ENCODE measurements around the gene BCL11A.

The BCL11A gene

DNA sequence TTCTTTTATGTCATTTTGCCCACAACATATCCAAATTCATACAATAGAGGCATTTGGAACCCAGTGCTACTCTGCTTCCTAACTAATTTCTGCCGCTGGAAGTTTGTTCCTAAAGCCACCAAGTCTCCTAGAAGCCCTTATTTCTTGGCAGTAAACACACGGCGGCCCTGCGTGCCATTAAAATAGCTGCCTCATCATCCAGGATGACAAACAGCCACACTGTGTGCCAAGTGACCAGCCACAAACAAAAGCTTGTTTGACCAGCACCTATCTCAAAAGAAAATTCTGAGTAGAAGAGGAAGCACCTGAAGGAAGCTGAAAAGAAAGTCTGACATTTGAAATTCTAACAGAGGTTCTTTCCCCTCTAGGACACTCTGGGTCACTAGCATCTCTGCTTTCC is 64.2 kb downstream of the BCL11A start:
- Histone ChIP-seq H3K9me3 (ENCODE audit: low read length) (no peaks in the 10 kb centered on the region), H3K4me3 (ENCODE audit: low read depth in 1 of 2, low read length in 2 of 2) (no peak overlapping the region), H3K27ac (ENCODE audit: low read depth, low read length) (no peak overlapping the region), H3K4me1 (ENCODE audit: insufficient read depth, low read length) (no peaks in the 10 kb centered on the region), H3K27me3 (ENCODE audit: control insufficient read depth in 1 of 2, insufficient read depth in 2 of 2, low read length in 2 of 2) (no peaks in the 10 kb centered on the region), H3K9ac (ENCODE audit: low read length) (no peak overlapping the region), H3K36me3 (ENCODE audit: insufficient read depth, low read length) (no peaks in the 10 kb centered on the region)

DNA sequence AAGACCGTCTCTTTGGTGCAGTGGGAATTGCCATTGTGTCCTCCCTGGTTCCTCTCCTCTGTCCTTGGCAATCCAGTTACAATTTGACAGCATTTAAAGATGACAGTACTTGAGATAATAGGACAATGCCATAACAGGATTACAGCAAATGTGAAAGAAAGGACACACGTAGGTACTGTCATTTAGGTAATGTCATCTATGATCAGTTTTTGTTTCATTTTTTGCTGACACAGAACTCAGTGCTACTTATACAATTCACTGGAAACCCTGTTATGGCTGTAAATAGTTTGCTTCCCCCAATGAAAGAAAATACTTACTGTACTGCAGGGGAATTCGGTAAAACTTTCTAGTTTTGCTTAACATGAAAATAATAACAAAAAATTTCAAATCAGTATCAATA is 65.2 kb downstream of the BCL11A start:
- Histone ChIP-seq H3K36me3 (ENCODE audit: insufficient read depth, low read length) (no peaks in the 10 kb centered on the region), H3K4me3 (ENCODE audit: low read depth in 1 of 2, low read length in 2 of 2) (no peak overlapping the region), H3K4me1 (ENCODE audit: insufficient read depth, low read length) (peaks cover 3% of the 10 kb centered on the region), H3K9me3 (ENCODE audit: low read length) (no peaks in the 10 kb centered on the region), H3K27me3 (ENCODE audit: control insufficient read depth in 1 of 2, insufficient read depth in 2 of 2, low read length in 2 of 2) (no peaks in the 10 kb centered on the region), H3K9ac (ENCODE audit: low read length) (no peak overlapping the region), H3K27ac (ENCODE audit: low read depth, low read length) (no peak overlapping the region)

DNA sequence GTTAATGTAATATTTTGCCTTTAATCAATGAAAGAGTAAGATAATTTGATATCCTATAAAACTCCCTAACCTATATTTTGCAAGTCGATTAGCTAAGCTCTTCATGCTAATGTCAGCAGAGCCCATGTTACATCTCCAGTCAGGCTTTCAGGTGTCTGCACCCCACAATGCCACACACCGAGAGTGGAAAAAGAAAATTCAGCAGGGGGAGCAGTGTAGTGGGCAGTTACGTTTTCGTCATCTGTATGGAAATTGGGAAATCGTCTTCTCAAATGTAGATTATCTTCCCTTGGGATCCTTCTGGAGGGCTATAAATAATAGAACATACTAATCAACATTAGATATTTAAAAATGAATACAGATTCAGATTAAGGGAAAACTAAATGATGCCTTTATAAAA is 66.3 kb downstream of the BCL11A start:
- Histone ChIP-seq H3K27ac (ENCODE audit: low read depth, low read length) (no peak overlapping the region), H3K4me3 (ENCODE audit: low read depth in 1 of 2, low read length in 2 of 2) (no peak overlapping the region)

DNA sequence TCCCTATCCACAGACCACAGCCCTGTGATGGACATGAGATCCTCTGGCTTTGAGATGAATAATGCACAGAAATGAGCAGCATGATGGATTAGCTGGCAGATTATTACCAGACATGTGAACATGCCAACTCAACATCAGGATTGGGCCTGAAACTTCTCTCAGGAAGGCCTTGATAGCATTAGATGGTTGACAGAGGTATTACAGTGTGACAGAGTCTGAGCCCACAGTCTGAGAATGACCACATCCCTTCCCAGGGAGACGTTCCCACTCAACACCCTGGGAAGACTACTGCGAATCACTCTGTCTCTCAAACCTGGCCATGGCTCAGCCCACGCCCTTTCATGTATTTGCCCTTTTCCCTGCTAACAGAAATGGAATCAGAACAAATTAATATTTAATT is 66.9 kb downstream of the BCL11A start:
- H3K4me3 ChIP-seq (ENCODE audit: low read depth in 1 of 2, low read length in 2 of 2) = no peak overlapping the region
- no peaks in the 10 kb centered on the region for H3K36me3 ChIP-seq (ENCODE audit: insufficient read depth, low read length)
- H3K4me1 ChIP-seq (ENCODE audit: insufficient read depth, low read length) = peaks cover 15% of the 10 kb centered on the region
- H3K27me3 ChIP-seq (ENCODE audit: control insufficient read depth in 1 of 2, insufficient read depth in 2 of 2, low read length in 2 of 2) = no peaks in the 10 kb centered on the region
- no peaks in the 10 kb centered on the region for H3K9me3 ChIP-seq (ENCODE audit: low read length)
- H3K9ac ChIP-seq (ENCODE audit: low read length) = no peak overlapping the region
- no peak overlapping the region for H3K27ac ChIP-seq (ENCODE audit: low read depth, low read length)

More for the DNA sequence above, 66.3 kb downstream of the BCL11A start:
- no peaks in the 10 kb centered on the region for H3K9me3 ChIP-seq (ENCODE audit: low read length)
- H3K36me3 ChIP-seq (ENCODE audit: insufficient read depth, low read length) = no peaks in the 10 kb centered on the region
- no peak overlapping the region for H3K9ac ChIP-seq (ENCODE audit: low read length)
- peaks cover 14% of the 10 kb centered on the region for H3K4me1 ChIP-seq (ENCODE audit: insufficient read depth, low read length)
- no peaks in the 10 kb centered on the region for H3K27me3 ChIP-seq (ENCODE audit: control insufficient read depth in 1 of 2, insufficient read depth in 2 of 2, low read length in 2 of 2)

DNA sequence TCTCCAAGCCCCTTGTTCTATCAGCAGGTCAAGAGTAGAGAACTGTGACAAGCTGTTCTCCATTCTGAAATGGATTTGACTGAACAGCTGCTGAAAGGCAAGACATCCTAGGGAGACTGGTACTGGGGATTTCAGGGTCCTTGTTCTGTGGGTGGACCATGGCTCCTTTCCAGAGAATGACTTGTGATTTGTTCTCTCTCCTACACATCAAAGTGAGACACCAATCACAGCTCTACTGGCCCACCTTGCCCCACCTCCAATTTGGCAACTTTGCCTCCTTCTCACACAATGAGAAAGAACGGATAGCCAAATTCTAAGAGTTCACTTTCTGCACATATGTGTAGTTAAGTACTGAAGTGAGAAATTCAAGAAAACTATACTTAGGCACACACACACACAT is 67.4 kb downstream of the BCL11A start:
- Histone ChIP-seq H3K27me3 (ENCODE audit: control insufficient read depth in 1 of 2, insufficient read depth in 2 of 2, low read length in 2 of 2) (no peaks in the 10 kb centered on the region), H3K4me1 (ENCODE audit: insufficient read depth, low read length) (peaks cover 15% of the 10 kb centered on the region), H3K9me3 (ENCODE audit: low read length) (no peaks in the 10 kb centered on the region), H3K4me3 (ENCODE audit: low read depth in 1 of 2, low read length in 2 of 2) (no peak overlapping the region), H3K9ac (ENCODE audit: low read length) (no peak overlapping the region), H3K27ac (ENCODE audit: low read depth, low read length) (no peak overlapping the region), H3K36me3 (ENCODE audit: insufficient read depth, low read length) (no peaks in the 10 kb centered on the region)

DNA sequence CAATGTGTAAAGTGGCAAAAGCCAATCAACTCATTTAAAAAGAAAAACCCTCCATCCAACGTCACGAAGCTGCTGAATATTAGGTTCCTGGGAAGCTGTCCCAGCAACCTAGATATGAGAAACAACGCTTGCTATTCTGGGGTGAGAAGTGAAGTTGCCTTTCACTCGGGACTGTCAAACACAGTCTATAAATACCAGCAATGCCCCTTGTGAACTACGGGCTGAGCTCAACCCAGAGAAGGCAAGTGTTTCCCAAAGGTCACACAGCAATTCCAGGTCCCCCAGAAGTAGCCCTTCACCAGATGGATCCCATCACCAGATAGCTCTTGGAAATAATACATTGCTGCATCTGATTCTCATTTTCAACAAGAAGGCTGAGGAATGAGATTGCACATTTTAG is 67.9 kb downstream of the BCL11A start:
- Histone ChIP-seq H3K4me1 (ENCODE audit: insufficient read depth, low read length) (peaks cover 15% of the 10 kb centered on the region), H3K27me3 (ENCODE audit: control insufficient read depth in 1 of 2, insufficient read depth in 2 of 2, low read length in 2 of 2) (no peaks in the 10 kb centered on the region), H3K27ac (ENCODE audit: low read depth, low read length) (no peak overlapping the region), H3K36me3 (ENCODE audit: insufficient read depth, low read length) (no peaks in the 10 kb centered on the region), H3K9ac (ENCODE audit: low read length) (no peak overlapping the region), H3K9me3 (ENCODE audit: low read length) (no peaks in the 10 kb centered on the region), H3K4me3 (ENCODE audit: low read depth in 1 of 2, low read length in 2 of 2) (no peak overlapping the region)

DNA sequence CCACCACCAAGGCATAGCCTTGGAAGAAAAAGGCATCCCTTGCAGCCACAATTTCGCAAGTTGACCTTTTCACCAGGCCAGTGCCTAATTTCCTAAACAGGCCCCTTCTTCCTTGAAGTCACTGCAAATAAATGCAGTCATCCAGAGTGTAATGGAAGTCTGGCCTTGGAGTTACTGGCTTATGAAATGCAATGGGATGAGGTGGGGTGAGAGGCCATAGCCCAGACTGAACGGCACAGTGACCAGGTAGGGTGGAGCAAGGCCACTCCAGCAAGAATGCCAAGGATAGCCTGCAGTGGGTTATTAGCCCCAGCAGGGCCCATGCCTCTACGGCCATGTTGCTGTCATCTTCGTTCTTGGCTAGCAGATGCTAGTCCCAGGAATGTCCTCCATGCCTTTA is 68.4 kb downstream of the BCL11A start:
- Histone ChIP-seq H3K27ac (ENCODE audit: low read depth, low read length) (no peak overlapping the region), H3K9ac (ENCODE audit: low read length) (no peak overlapping the region), H3K27me3 (ENCODE audit: control insufficient read depth in 1 of 2, insufficient read depth in 2 of 2, low read length in 2 of 2) (no peaks in the 10 kb centered on the region), H3K9me3 (ENCODE audit: low read length) (no peaks in the 10 kb centered on the region), H3K36me3 (ENCODE audit: insufficient read depth, low read length) (no peaks in the 10 kb centered on the region), H3K4me3 (ENCODE audit: low read depth in 1 of 2, low read length in 2 of 2) (no peak overlapping the region), H3K4me1 (ENCODE audit: insufficient read depth, low read length) (peaks cover 15% of the 10 kb centered on the region)

DNA sequence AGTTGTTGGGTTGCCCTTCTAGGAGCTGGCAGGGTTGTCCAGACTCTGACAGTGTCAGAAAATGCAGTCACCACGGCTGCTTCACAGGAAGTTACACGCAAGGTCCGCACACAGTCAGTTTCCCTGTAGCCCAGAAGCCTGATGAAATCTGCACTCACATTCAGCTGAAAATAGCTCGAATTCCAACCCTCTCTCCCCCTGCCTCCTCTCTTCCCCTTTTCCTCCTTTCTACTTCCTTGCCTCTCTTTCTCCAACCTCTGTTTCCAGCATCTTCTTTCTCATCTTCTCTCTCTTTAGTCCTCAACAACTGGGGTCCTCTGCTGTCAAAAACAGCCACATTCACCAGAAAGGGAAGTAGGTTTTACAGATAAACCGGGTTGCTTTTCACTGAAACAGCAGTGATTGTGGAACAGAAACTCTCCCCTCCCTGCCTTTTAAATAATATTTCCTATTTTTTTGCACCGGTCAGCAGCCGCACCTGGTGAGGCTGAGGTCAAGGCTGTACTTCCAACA is 69.3 kb downstream of the BCL11A start:
- Histone ChIP-seq H3K36me3 (ENCODE audit: insufficient read depth, low read length) (no peaks in the 10 kb centered on the region), H3K4me1 (ENCODE audit: insufficient read depth, low read length) (peaks cover 15% of the 10 kb centered on the region), H3K27ac (ENCODE audit: low read depth, low read length) (no peak overlapping the region), H3K9ac (ENCODE audit: low read length) (no peak overlapping the region), H3K4me3 (ENCODE audit: low read depth in 1 of 2, low read length in 2 of 2) (no peak overlapping the region), H3K9me3 (ENCODE audit: low read length) (no peaks in the 10 kb centered on the region), H3K27me3 (ENCODE audit: control insufficient read depth in 1 of 2, insufficient read depth in 2 of 2, low read length in 2 of 2) (no peaks in the 10 kb centered on the region)

DNA sequence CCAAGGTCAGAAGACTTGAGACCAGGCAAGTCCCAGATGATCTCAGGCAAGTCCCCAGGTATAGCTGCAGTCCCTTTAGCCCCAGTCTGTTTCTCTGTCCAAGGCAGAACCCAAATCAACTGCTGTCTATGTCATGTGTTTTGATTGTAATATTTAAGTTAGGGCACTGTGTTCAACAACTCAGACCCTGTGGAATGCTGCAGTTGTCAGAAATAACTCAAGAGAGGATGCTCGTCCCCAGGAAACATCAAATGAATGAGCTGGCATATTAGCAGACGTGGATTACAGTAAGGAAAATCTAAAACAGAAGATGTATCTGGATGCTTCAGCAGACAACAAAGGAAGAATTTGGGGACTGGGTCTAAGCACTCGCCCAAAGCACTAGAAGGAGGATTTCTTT is 70.1 kb downstream of the BCL11A start:
- Histone ChIP-seq H3K27me3 (ENCODE audit: control insufficient read depth in 1 of 2, insufficient read depth in 2 of 2, low read length in 2 of 2) (no peaks in the 10 kb centered on the region), H3K4me1 (ENCODE audit: insufficient read depth, low read length) (peaks cover 17% of the 10 kb centered on the region), H3K27ac (ENCODE audit: low read depth, low read length) (peak overlapping the region; percentile 31), H3K9ac (ENCODE audit: low read length) (no peak overlapping the region), H3K36me3 (ENCODE audit: insufficient read depth, low read length) (no peaks in the 10 kb centered on the region), H3K9me3 (ENCODE audit: low read length) (no peaks in the 10 kb centered on the region), H3K4me3 (ENCODE audit: low read depth in 1 of 2, low read length in 2 of 2) (no peak overlapping the region)

DNA sequence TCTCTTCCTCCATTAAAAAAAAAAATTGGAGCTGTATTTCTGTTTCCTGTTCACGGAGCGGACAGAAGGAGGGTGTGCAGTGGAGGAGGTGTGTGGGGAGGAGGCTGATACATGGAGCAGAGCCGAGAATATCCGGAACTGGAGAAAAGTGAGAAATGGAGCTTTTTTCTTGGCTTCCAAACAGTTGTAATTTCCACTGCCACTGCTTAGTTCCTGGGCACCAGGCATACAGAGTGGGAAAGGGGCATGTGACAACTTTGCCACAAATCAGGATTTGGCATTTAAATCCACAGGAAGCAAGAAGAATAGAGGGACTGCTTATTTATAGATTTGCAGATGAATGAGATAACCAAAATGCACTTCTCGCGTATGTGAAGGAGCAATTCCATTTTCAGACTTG is 71.2 kb downstream of the BCL11A start:
- H3K4me3 ChIP-seq (ENCODE audit: low read depth in 1 of 2, low read length in 2 of 2) = no peak overlapping the region
- H3K36me3 ChIP-seq (ENCODE audit: insufficient read depth, low read length) = no peaks in the 10 kb centered on the region
- H3K27me3 ChIP-seq (ENCODE audit: control insufficient read depth in 1 of 2, insufficient read depth in 2 of 2, low read length in 2 of 2) = no peaks in the 10 kb centered on the region
- no peak overlapping the region for H3K27ac ChIP-seq (ENCODE audit: low read depth, low read length)
- no peak overlapping the region for H3K9ac ChIP-seq (ENCODE audit: low read length)
- H3K9me3 ChIP-seq (ENCODE audit: low read length) = no peaks in the 10 kb centered on the region
- H3K4me1 ChIP-seq (ENCODE audit: insufficient read depth, low read length) = peaks cover 22% of the 10 kb centered on the region

DNA sequence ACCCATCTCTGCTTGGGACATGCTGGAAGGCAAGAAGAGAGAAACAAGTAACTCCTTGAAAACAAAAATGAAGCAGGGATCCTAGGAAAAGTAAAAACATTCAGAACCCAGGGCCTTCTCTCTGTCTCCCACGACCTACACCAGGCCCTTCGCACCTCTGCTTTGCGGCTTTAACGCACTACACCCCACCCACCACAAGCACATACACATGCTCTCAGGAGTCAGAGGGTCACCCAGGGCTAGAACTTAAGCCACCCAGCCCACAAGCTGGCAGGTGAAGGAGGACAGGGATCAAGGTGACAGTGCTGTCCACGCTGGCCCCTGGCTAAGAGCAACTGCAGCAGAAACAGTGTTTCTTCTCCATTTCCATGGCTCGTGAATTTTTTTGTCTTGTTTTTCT is 72.2 kb downstream of the BCL11A start:
- H3K27ac ChIP-seq (ENCODE audit: low read depth, low read length) = no peak overlapping the region
- H3K9me3 ChIP-seq (ENCODE audit: low read length) = no peaks in the 10 kb centered on the region
- no peak overlapping the region for H3K4me3 ChIP-seq (ENCODE audit: low read depth in 1 of 2, low read length in 2 of 2)
- no peaks in the 10 kb centered on the region for H3K27me3 ChIP-seq (ENCODE audit: control insufficient read depth in 1 of 2, insufficient read depth in 2 of 2, low read length in 2 of 2)
- peaks cover 29% of the 10 kb centered on the region for H3K4me1 ChIP-seq (ENCODE audit: insufficient read depth, low read length)
- no peak overlapping the region for H3K9ac ChIP-seq (ENCODE audit: low read length)
- H3K36me3 ChIP-seq (ENCODE audit: insufficient read depth, low read length) = no peaks in the 10 kb centered on the region

DNA sequence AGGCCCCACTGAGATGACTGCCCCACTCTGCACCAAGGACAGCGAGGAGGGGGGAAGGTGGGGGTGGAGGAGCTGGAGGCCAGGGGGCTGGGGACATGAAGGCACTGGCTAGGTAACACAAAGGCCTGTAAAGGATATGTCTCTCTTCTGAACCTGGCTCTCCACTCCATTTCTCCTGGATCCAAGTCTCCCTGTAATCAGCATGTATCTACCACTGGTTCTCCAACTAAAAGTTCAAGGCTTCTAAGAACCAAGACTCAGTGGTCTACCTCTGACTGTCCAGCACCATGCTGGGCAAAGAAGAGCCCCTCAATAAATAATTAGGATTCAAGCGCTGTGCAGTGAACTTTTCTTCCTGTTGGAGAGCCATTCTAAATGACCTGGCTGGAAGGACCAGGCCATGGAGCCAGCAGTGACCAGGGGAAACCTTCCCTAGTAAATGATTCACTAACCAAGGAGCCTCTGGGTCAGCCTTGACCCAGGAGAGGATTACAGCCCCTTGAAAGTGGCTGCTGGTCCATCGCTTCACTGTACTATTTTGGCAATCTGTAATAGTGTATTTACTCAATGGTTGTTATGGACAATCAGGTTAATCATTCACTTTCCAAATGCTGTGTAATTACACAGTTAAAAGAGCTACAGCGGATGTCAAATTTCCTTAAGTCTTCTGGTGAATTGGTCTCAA is 73.2 kb downstream of the BCL11A start:
- no peaks in the 10 kb centered on the region for H3K36me3 ChIP-seq (ENCODE audit: insufficient read depth, low read length)
- H3K4me1 ChIP-seq (ENCODE audit: insufficient read depth, low read length) = peaks cover 33% of the 10 kb centered on the region
- H3K27me3 ChIP-seq (ENCODE audit: control insufficient read depth in 1 of 2, insufficient read depth in 2 of 2, low read length in 2 of 2) = no peaks in the 10 kb centered on the region
- H3K9ac ChIP-seq (ENCODE audit: low read length) = no peak overlapping the region
- H3K4me3 ChIP-seq (ENCODE audit: low read depth in 1 of 2, low read length in 2 of 2) = no peak overlapping the region
- no peaks in the 10 kb centered on the region for H3K9me3 ChIP-seq (ENCODE audit: low read length)
- no peak overlapping the region for H3K27ac ChIP-seq (ENCODE audit: low read depth, low read length)

All from muscle layer of colon (tissue), 2 donors.